SK-N-SH (cell line): ENCODE measurements around the gene IRF2BPL. TPM values are rescaled to one million over a fixed set of nuclear protein-coding genes. Genes with fewer than 3 reads are reported as not detected.

Experiments
- CTCF ChIA-PET: fragments of 300-600, 350-600 bp; formaldehyde crosslinking; extraction: SDS; loops from one replicate; lab custom pipeline; 2021; lab: Yijun Ruan, JAX
- POLR2A ChIA-PET: fragments of 350-600 bp; sonication (Branson Sonifier 250); formaldehyde crosslinking; extraction: SDS; loops from one replicate; lab custom pipeline; 2020; ENCODE audit warnings: antibody characterized with exemption, inconsistent platforms; lab: Yijun Ruan, JAX
- DNase-seq: peaks from one replicate; pipeline ENCODE4 v3.0.0; 2012
- H2AFZ ChIP-seq: fragments of 200-600 bp; sonication (generic); 2 replicates; pipeline ENCODE4 v1.8.1; 2016; ENCODE audit warnings: antibody characterized with exemption, mild to moderate bottlenecking, low read depth
- H3F3A ChIP-seq: fragments of 200-600 bp; sonication (generic); replicated peaks from 2 replicates; pipeline ENCODE3; 2016; ENCODE audit warnings: antibody characterized with exemption, mild to moderate bottlenecking; ENCODE audit not compliant: insufficient read depth
- H3K27ac ChIP-seq, 2 experiments: fragments of 200-500 bp in 1 of 2; fragments of 200-600 bp in 1 of 2; sonication (Bioruptor generic) in 1 of 2; sonication (generic), shearing (Covaris generic) in 1 of 2; 2 replicates each; pipeline versions ENCODE4 v1.5.1 to v1.6.1; 2014 to 2016; ENCODE audit warnings: low read depth in 2 of 2, inconsistent platforms in 1 of 2, low read length in 1 of 2, mild to moderate bottlenecking in 1 of 2, mixed read lengths in 1 of 2
- H3K27me3 ChIP-seq: fragments of 200-600 bp; sonication (generic), shearing (Covaris generic); 2 replicates; pipeline ENCODE4 v1.6.1; 2016; ENCODE audit warnings: mixed run types; ENCODE audit not compliant: insufficient read depth
- H3K36me3 ChIP-seq, 2 experiments: fragments of 200-500 bp in 1 of 2; fragments of 200-600 bp in 1 of 2; sonication (Bioruptor generic) in 1 of 2; sonication (generic) in 1 of 2; replicated peaks in 1 of 2; 2 replicates each; pipeline versions ENCODE3 to v1.5.1; 2014 to 2016; ENCODE audit warnings: low read length in 1 of 2, mild to moderate bottlenecking in 1 of 2; ENCODE audit not compliant: insufficient read depth in 2 of 2, control insufficient read depth in 1 of 2
- H3K4me1 ChIP-seq, 2 experiments: fragments of 200-500 bp in 1 of 2; fragments of 200-600 bp in 1 of 2; sonication (Bioruptor generic) in 1 of 2; sonication (generic), shearing (Covaris generic) in 1 of 2; 2 replicates each; pipeline versions ENCODE4 v1.5.1 to v1.6.1; 2014 to 2016; ENCODE audit warnings: low read depth in 1 of 2, low read length in 1 of 2, mixed run types in 1 of 2; ENCODE audit not compliant: insufficient read depth in 2 of 2, control insufficient read depth in 1 of 2
- H3K4me2 ChIP-seq: fragments of 200-600 bp; sonication (generic), shearing (Covaris generic); 2 replicates; pipeline ENCODE4 v1.6.1; 2017; ENCODE audit warnings: mixed run types
- H3K4me3 ChIP-seq, 2 experiments: fragments of 200-500 bp in 1 of 2; fragments of 200-600 bp in 1 of 2; sonication (Bioruptor generic) in 1 of 2; sonication (generic), shearing (Covaris generic) in 1 of 2; 2 replicates each; pipeline versions ENCODE4 v1.5.1 to v1.8.1; 2014 to 2016; ENCODE audit warnings: low read depth in 2 of 2, inconsistent platforms in 1 of 2, low read length in 1 of 2, mild to moderate bottlenecking in 1 of 2, mixed read lengths in 1 of 2, moderate library complexity in 1 of 2
- H3K79me2 ChIP-seq: fragments of 200-600 bp; sonication (generic); 2 replicates; pipeline ENCODE4 v1.8.1; 2017; ENCODE audit warnings: mild to moderate bottlenecking; ENCODE audit not compliant: insufficient read depth
- H3K9ac ChIP-seq: fragments of 200-600 bp; sonication (generic); 2 replicates; pipeline ENCODE4 v1.6.1; 2017; ENCODE audit warnings: mixed run types
- H3K9me2 ChIP-seq: fragments of 200-600 bp; sonication (generic); 2 replicates; pipeline ENCODE4 v1.6.1; 2017; ENCODE audit warnings: mixed run types
- H3K9me3 ChIP-seq: fragments of 200-600 bp; sonication (generic); 2 replicates; pipeline ENCODE4 v1.6.1; 2017; ENCODE audit warnings: mixed run types, mild to moderate bottlenecking, moderate library complexity
- H4K20me1 ChIP-seq: fragments of 200-600 bp; sonication (generic); 2 replicates; pipeline ENCODE4 v1.6.1; 2017; ENCODE audit warnings: mild to moderate bottlenecking, mixed run types; ENCODE audit not compliant: insufficient read depth
- CHD2 ChIP-seq: fragments of 150-350 bp; IDR thresholded peaks from 2 replicates; pipeline ENCODE4 v1.6.1; 2018; ENCODE audit warnings: low read length; ENCODE audit not compliant: partially characterized antibody
- EP300 ChIP-seq, 2 experiments: IDR thresholded peaks; 2 replicates each; pipeline versions ENCODE4 v1.4.0 to v1.6.1; 2012; ENCODE audit warnings: borderline replicate concordance in 1 of 2, low read depth in 1 of 2, low read length in 1 of 2
- FOXJ3 ChIP-seq: sonication (generic); formaldehyde crosslinking; IDR thresholded peaks from 2 replicates; pipeline ENCODE4 v1.5.1; 2020; ENCODE audit warnings: mild to moderate bottlenecking, missing genetic modification reagents
- GATA2 ChIP-seq: sonication (generic); formaldehyde crosslinking; IDR thresholded peaks from 2 replicates; pipeline ENCODE4 v1.5.0; 2020; ENCODE audit warnings: mild to moderate bottlenecking, missing genetic modification reagents
- MXI1 ChIP-seq: IDR thresholded peaks from 2 replicates; pipeline ENCODE4 v1.6.1; 2012; ENCODE audit warnings: mild to moderate bottlenecking, low read depth, low read length, improper control_type of control experiment
- NFIC ChIP-seq: IDR thresholded peaks from 2 replicates; pipeline ENCODE4 v1.4.0; 2012; ENCODE audit warnings: borderline replicate concordance
- NRF1 ChIP-seq: IDR thresholded peaks from 2 replicates; pipeline ENCODE4 v1.6.1; 2012; ENCODE audit warnings: low read depth, mild to moderate bottlenecking, low read length
- PBX3 ChIP-seq: IDR thresholded peaks from 2 replicates; pipeline ENCODE4; 2012
- RAD21 ChIP-seq: IDR thresholded peaks from 2 replicates; pipeline ENCODE4 v1.6.1; 2012; ENCODE audit warnings: mild to moderate bottlenecking, low read length
- RCOR1 ChIP-seq: fragments of 150-350 bp; IDR thresholded peaks from 2 replicates; pipeline ENCODE4 v1.6.1; 2017; ENCODE audit warnings: antibody characterized with exemption, low read length
- REST ChIP-seq: IDR thresholded peaks from 2 replicates; pipeline ENCODE4 v1.6.1; 2012; ENCODE audit warnings: mild to moderate bottlenecking, low read depth, low read length, moderate library complexity
- RFX5 ChIP-seq: IDR thresholded peaks from 2 replicates; pipeline ENCODE4 v1.6.1; 2012; ENCODE audit warnings: mild to moderate bottlenecking, improper control_type of control experiment, low read length
- SIN3A ChIP-seq: IDR thresholded peaks from 2 replicates; pipeline ENCODE4 v1.6.1; 2012; ENCODE audit warnings: low read depth, mild to moderate bottlenecking, low read length, moderate library complexity, borderline replicate concordance
- TAF1 ChIP-seq: IDR thresholded peaks from 2 replicates; pipeline ENCODE4 v1.6.1; 2012; ENCODE audit warnings: low read depth, mild to moderate bottlenecking, low read length, moderate library complexity, borderline replicate concordance
- USF2 ChIP-seq: fragments of 150-350 bp; IDR thresholded peaks from 2 replicates; pipeline ENCODE4 v1.6.1; 2017; ENCODE audit warnings: antibody characterized with exemption, low read length, low read depth, borderline replicate concordance
- WGBS: methylation state at CpG from one replicate; pipeline ENCODE4 v1.1.6; 2017; ENCODE audit warnings: low lambda C conversion rate; 5-methylcytosine and 5-hydroxymethylcytosine counted together
- polyA plus RNA-seq, 3 experiments: library from polyadenylated mRNA; depleted of rRNA; stranded (reverse); fragments of >200 nt; gene quantifications; 2 replicates each; pipeline ENCODE4 v1.2.3, GENCODE V29; 2012

The IRF2BPL gene
- polyA plus RNA-seq, 1 of the 3 experiments (the other 2 are of a cell fraction), result 17.1 TPM

GRCh38 chr14:76981670-76982069 lies 46.8 kb downstream of the IRF2BPL start (continued):
- TF ChIP-seq REST (no peak), USF2 (no peak)

DNA sequence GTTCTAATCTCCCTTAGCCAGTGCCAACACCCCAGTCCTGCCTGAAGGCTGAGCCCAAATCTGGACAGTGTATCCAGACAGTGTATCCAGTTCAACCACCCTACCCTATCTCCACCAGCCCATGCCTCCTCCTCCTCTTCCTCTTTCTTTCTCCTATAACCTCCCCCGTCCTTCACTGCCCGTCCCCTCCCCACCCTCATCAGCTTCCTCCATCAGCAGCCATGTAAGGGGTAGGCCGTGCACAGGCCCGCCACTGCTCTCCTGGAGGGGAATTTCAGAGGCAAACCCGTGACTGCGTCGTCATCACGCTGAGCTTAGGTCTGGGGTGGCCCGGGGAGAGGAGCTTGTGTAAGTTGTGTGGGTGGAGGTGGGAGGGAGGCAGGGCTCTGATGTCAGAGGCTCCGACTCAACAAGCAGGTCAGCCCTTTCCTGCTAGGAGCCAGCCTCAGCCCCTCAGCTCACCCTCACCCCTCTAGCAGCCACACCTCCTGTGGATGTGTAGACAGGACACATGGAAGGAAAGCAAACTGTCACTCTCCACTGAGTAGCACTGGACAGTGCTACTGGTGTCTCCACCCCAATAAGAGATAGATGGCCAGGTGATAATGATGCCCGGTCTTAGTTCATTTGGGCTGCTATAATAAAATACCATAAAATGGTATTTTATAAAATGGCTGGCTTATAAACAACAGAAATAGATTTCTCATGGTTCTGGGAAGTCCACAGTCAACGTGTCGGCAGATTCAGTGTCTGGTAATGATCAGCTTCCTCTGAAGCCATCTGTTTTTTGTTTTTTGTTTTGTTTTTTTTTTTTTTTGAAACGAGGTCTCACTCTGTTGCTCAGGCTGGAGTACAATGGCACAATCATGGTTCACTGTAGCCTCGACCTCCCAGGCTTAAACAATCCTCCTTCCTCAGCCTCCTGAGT lies 50.5 kb downstream of the IRF2BPL start:
- peak overlapping the region in 1 of 2 experiments; percentile 28; a peak in 1 of 4 replicates for H3K27ac ChIP-seq
- no peak for TF ChIP-seq NRF1
- no peak for TF ChIP-seq MXI1
- no peak for TF ChIP-seq PBX3
- TF ChIP-seq RAD21, result no peak
- TF ChIP-seq FOXJ3, result no peak
- no peak for TF ChIP-seq TAF1
- TF ChIP-seq GATA2 (CRISPR knock-in tag), result no peak
- no peak for TF ChIP-seq RCOR1
- no peak for TF ChIP-seq SIN3A
- TF ChIP-seq RFX5, result no peak
- TF ChIP-seq CHD2, result no peak
- no peak for TF ChIP-seq EP300 (IDR thresholded peaks at IDR 0.05; ENCODE audit: borderline replicate concordance in 1 of 2, low read depth in 1 of 2, low read length in 1 of 2)
- no peak for TF ChIP-seq NFIC
- TF ChIP-seq, all 33 proteins: peak for 0
- DNase-seq, result peak; percentile 47
- ChIA-PET CTCF (interaction anchor here (1.0 to 1.5 kb wide), 2 partner anchors 61 to 65 kb away, joined by 3 read pairs; no protein-coding TSS in a partner anchor), POLR2A (no interaction called here)
- no peaks in the 10 kb centered on the region for H3K79me2 ChIP-seq
- H3K9me2 ChIP-seq, result no peaks in the 10 kb centered on the region
- H3K27me3 ChIP-seq, result no peaks in the 10 kb centered on the region
- H3K4me3 ChIP-seq, result no peak overlapping the region
- H3K9ac ChIP-seq, result no peak overlapping the region
- H3K4me1 ChIP-seq, result peaks cover 0 to 16% of the 10 kb centered on the region in 2 experiments; a peak in 1 of 4 replicates
- H3F3A ChIP-seq, result no peaks in the 10 kb centered on the region
- H3K4me2 ChIP-seq, result no peak overlapping the region
- no peak overlapping the region for H2AFZ ChIP-seq
- 85% methylated on average over 15 of the region's 15 CpGs for WGBS
- H4K20me1 ChIP-seq, result no peaks in the 10 kb centered on the region
- no peaks in the 10 kb centered on the region for H3K36me3 ChIP-seq
- peaks cover 4% of the 10 kb centered on the region; the same call in 1 of the 2 replicates for H3K9me3 ChIP-seq
